DOHH2 (cell line): Measurements from ENCODE around the gene CEP112.

Source experiments
- CTCF ChIP-seq: fragments of 200-600 bp; sonication (generic); IDR thresholded peaks from one replicate; pipeline ENCODE4 v1.5.1; 2014; ENCODE audit warnings: antibody characterized with exemption, mild to moderate bottlenecking, low read depth, low read length; ENCODE audit not compliant: poor library complexity, severe bottlenecking
- EZH2phosphoT487 ChIP-seq: fragments of 200-600 bp; sonication (generic); IDR thresholded peaks from 2 replicates; pipeline ENCODE4 v1.6.1; 2017; ENCODE audit warnings: borderline replicate concordance, mild to moderate bottlenecking, antibody characterized with exemption, low read length, moderate library complexity, mixed read lengths

- peak; percentile 47 for TF ChIP-seq CTCF
- no peak for TF ChIP-seq EZH2phosphoT487
Measured at GRCh38 chr17:65794572-65794971, 397.4 kb downstream of the CEP112 start.
